Left ventricle myocardium inferior (tissue), 1 donor: ENCODE measurements around the gene CADPS2. TPM values are rescaled to one million over a fixed set of nuclear protein-coding genes. Genes with fewer than 3 reads are reported as not detected.

ENCODE experiments used
- DNase-seq: peaks from one replicate; pipeline ENCODE4 v3.0.0-alpha.2; 2020
- H3K27ac ChIP-seq: fragments of 200-600 bp; replicated peaks from 2 replicates; pipeline ENCODE4 v1.8.0; 2021
- H3K27me3 ChIP-seq: fragments of 200-600 bp; 2 replicates; pipeline ENCODE4 v1.8.0; 2021; ENCODE audit warnings: low read depth
- H3K36me3 ChIP-seq: fragments of 200-600 bp; 2 replicates; pipeline ENCODE4 v1.8.0; 2021
- H3K4me1 ChIP-seq: fragments of 200-600 bp; 2 replicates; pipeline ENCODE4 v1.8.0; 2021
- H3K4me3 ChIP-seq: fragments of 200-600 bp; 2 replicates; pipeline ENCODE4 v1.8.0; 2021; ENCODE audit warnings: mild to moderate bottlenecking, moderate library complexity
- H3K9me3 ChIP-seq: fragments of 200-600 bp; replicated peaks from 2 replicates; pipeline ENCODE4 v1.8.0; 2021
- CTCF ChIP-seq: fragments of 200-600 bp; IDR thresholded peaks from 2 replicates; pipeline ENCODE4 v1.8.0; 2021; ENCODE audit warnings: antibody characterized with exemption, mild to moderate bottlenecking, borderline replicate concordance
- intact Hi-C: fragments of 100-400 bp; cut with micrococcal nuclease; formaldehyde crosslinking; loops from one replicate; pipeline ENCODE4 v1.11.0; 2022
- total RNA-seq: library from RNA; stranded (reverse); fragmentation: NEBNext Ultra II Directional; extraction: Animal tissue kit (Norgen Biotek cat#: 25700); gene quantifications from one replicate; pipeline ENCODE4 v1.2.1, GENCODE V29; 2021
- donor health status: DM: no; HTN: yes; CAD: no; lungs with severe emphysema.

The CADPS2 gene
- total RNA-seq, 1 donor from 2014 or later: 11.9 TPM

- Histone ChIP-seq H3K4me1 (peaks cover 15% of the 10 kb centered on the region), H3K27ac (no peak overlapping the region), H3K4me3 (no peak overlapping the region), H3K27me3 (no peaks in the 10 kb centered on the region), H3K9me3 (no peaks in the 10 kb centered on the region), H3K36me3 (no peaks in the 10 kb centered on the region)
- no peak for DNase-seq
- TF ChIP-seq CTCF: no peak
- intact Hi-C loops: no loop called here
Measured at GRCh38 chr7:122552769-122553168, 333.5 kb downstream of the CADPS2 start.

- no peaks in the 10 kb centered on the region for H3K9me3 ChIP-seq
- TF ChIP-seq CTCF: no peak
- H3K36me3 ChIP-seq: no peaks in the 10 kb centered on the region
- H3K27ac ChIP-seq: no peak overlapping the region
- no peaks in the 10 kb centered on the region for H3K27me3 ChIP-seq
- no peak overlapping the region for H3K4me3 ChIP-seq
- peaks cover 7% of the 10 kb centered on the region for H3K4me1 ChIP-seq
- DNase-seq: no peak
- intact Hi-C loops: no loop called here
Measured at GRCh38 chr7:122550545-122550944, 335.7 kb downstream of the CADPS2 start.

- Histone ChIP-seq H3K27ac (no peak overlapping the region), H3K27me3 (no peaks in the 10 kb centered on the region), H3K9me3 (no peaks in the 10 kb centered on the region), H3K4me1 (peaks cover 7% of the 10 kb centered on the region), H3K36me3 (no peaks in the 10 kb centered on the region), H3K4me3 (no peak overlapping the region)
- intact Hi-C loops: no loop called here
- no peak for TF ChIP-seq CTCF
- DNase-seq: no peak
Measured at GRCh38 chr7:122549578-122549977, 336.7 kb downstream of the CADPS2 start.

GRCh38 chr7:122546496-122546895 is 339.8 kb downstream of the CADPS2 start:
- no peak overlapping the region for H3K27ac ChIP-seq
- intact Hi-C loops: no loop called here
- DNase-seq: no peak
- H3K9me3 ChIP-seq: no peaks in the 10 kb centered on the region
- no peak for TF ChIP-seq CTCF
- no peak overlapping the region for H3K4me3 ChIP-seq
- H3K36me3 ChIP-seq: no peaks in the 10 kb centered on the region
- H3K4me1 ChIP-seq: peaks cover 7% of the 10 kb centered on the region
- no peaks in the 10 kb centered on the region for H3K27me3 ChIP-seq

GRCh38 chr7:122544463-122544862 is 341.8 kb downstream of the CADPS2 start:
- Histone ChIP-seq H3K27ac (no peak overlapping the region), H3K9me3 (no peaks in the 10 kb centered on the region), H3K36me3 (no peaks in the 10 kb centered on the region), H3K4me1 (peaks cover 7% of the 10 kb centered on the region), H3K4me3 (no peak overlapping the region), H3K27me3 (no peaks in the 10 kb centered on the region)
- intact Hi-C loops: no loop called here
- no peak for DNase-seq
- TF ChIP-seq CTCF: no peak

- H3K36me3 ChIP-seq: no peaks in the 10 kb centered on the region
- H3K27ac ChIP-seq: no peak overlapping the region
- TF ChIP-seq CTCF: no peak
- H3K9me3 ChIP-seq: no peaks in the 10 kb centered on the region
- no peak overlapping the region for H3K4me3 ChIP-seq
- H3K27me3 ChIP-seq: no peaks in the 10 kb centered on the region
- DNase-seq: no peak
- peaks cover 6% of the 10 kb centered on the region for H3K4me1 ChIP-seq
- intact Hi-C loops: no loop called here
Measured at GRCh38 chr7:122543891-122544290, 342.4 kb downstream of the CADPS2 start.
